Ishikawa (cell line): Measurements from ENCODE around the gene WNT7B.

Experiments used
- CEBPB ChIP-seq: IDR thresholded peaks from 2 replicates; pipeline ENCODE4 v1.6.1; 2012
- CREB1 ChIP-seq: IDR thresholded peaks from 2 replicates; pipeline ENCODE4 v1.6.1; 2012; ENCODE audit warnings: low read depth
- EGR1 ChIP-seq: IDR thresholded peaks from 2 replicates; pipeline ENCODE4 v1.6.1; 2012
- EP300 ChIP-seq: IDR thresholded peaks from 2 replicates; pipeline ENCODE4 v1.6.1; 2012; ENCODE audit warnings: borderline replicate concordance
- FOXM1 ChIP-seq: IDR thresholded peaks from 2 replicates; pipeline ENCODE4 v1.6.1; 2012; ENCODE audit warnings: low read depth, borderline replicate concordance
- NFIC ChIP-seq: IDR thresholded peaks from 2 replicates; pipeline ENCODE4 v1.6.1; 2012
- RAD21 ChIP-seq: IDR thresholded peaks from 2 replicates; pipeline ENCODE4 v1.6.1; 2012; ENCODE audit warnings: low read depth
- TAF1 ChIP-seq: IDR thresholded peaks from 2 replicates; pipeline ENCODE4 v1.6.1; 2012; ENCODE audit warnings: low read depth, mild to moderate bottlenecking
- TCF12 ChIP-seq: IDR thresholded peaks from 2 replicates; pipeline ENCODE4 v1.6.1; 2012; ENCODE audit warnings: low read depth
- TEAD4 ChIP-seq: IDR thresholded peaks from 2 replicates; pipeline ENCODE4 v1.6.1; 2012
- YY1 ChIP-seq: IDR thresholded peaks from 2 replicates; pipeline ENCODE4 v1.6.1; 2012; ENCODE audit warnings: low read depth
- ZBTB7A ChIP-seq: IDR thresholded peaks from 2 replicates; pipeline ENCODE4 v1.6.1; 2012; ENCODE audit warnings: low read depth
- TF ChIP-seq, protein P1 (sequence below): IDR thresholded peaks from 2 replicates; pipeline ENCODE4 v1.6.1; 2012; ENCODE audit warnings: low read depth, mild to moderate bottlenecking
- TF ChIP-seq, protein P2 (sequence below): IDR thresholded peaks from 2 replicates; pipeline ENCODE4 v1.6.1; 2012
- TF ChIP-seq, protein P3 (sequence below): IDR thresholded peaks from 2 replicates; pipeline ENCODE4 v1.6.1; 2012

WNT7B gene

DNA sequence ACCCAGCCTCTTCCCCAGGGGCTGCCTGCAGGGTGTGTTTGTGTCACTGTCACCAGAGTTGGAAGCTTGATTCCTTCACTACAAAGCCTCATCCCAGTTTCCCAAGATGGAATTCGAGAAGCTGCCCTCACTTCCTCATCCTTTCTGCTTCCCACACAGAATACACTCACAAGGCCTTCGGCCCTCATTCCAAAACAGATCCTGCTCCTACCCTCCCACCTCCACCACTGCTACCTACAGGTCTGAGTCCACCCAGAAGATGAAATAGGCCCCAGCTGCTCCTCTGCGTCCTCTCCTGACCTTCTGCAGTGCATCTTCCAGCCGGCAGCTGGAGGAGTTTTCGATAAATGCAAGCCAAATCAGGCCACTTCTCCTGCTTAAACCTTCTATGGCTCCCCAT lies 6.8 kb upstream of the WNT7B start:
- TF ChIP-seq EP300 = no peak
- TF ChIP-seq RAD21 = no peak
- TF ChIP-seq, protein P1, sequence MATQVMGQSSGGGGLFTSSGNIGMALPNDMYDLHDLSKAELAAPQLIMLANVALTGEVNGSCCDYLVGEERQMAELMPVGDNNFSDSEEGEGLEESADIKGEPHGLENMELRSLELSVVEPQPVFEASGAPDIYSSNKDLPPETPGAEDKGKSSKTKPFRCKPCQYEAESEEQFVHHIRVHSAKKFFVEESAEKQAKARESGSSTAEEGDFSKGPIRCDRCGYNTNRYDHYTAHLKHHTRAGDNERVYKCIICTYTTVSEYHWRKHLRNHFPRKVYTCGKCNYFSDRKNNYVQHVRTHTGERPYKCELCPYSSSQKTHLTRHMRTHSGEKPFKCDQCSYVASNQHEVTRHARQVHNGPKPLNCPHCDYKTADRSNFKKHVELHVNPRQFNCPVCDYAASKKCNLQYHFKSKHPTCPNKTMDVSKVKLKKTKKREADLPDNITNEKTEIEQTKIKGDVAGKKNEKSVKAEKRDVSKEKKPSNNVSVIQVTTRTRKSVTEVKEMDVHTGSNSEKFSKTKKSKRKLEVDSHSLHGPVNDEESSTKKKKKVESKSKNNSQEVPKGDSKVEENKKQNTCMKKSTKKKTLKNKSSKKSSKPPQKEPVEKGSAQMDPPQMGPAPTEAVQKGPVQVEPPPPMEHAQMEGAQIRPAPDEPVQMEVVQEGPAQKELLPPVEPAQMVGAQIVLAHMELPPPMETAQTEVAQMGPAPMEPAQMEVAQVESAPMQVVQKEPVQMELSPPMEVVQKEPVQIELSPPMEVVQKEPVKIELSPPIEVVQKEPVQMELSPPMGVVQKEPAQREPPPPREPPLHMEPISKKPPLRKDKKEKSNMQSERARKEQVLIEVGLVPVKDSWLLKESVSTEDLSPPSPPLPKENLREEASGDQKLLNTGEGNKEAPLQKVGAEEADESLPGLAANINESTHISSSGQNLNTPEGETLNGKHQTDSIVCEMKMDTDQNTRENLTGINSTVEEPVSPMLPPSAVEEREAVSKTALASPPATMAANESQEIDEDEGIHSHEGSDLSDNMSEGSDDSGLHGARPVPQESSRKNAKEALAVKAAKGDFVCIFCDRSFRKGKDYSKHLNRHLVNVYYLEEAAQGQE = no peak
- TF ChIP-seq YY1 = no peak
- TF ChIP-seq CEBPB = no peak
- TF ChIP-seq TCF12 = no peak
- no peak for TF ChIP-seq EGR1

DNA sequence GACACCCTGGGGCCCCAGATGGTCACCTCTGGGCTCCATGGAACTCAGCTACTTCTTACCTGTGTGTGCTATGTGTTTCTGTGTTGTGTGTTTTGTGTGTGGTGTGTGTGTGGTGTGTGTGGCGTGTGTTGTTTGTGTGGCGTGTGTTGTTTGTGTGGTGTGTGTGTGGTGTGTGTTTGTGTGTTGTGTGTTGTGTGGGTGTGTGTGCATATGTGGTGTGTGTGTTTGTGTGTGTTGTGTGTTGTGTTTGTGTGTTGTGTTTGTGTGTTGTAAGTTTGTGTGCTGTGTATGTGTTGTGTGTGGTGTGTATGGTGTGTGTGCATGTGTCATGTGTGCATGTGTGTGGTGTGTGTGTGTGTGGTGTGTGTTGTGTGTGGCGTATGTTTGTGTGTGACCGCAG lies 3.8 kb upstream of the WNT7B start:
- no peak for TF ChIP-seq YY1
- no peak for TF ChIP-seq NFIC
- TF ChIP-seq, protein P1 = no peak
- TF ChIP-seq ZBTB7A = no peak
- no peak for TF ChIP-seq CREB1
- TF ChIP-seq, protein P2, sequence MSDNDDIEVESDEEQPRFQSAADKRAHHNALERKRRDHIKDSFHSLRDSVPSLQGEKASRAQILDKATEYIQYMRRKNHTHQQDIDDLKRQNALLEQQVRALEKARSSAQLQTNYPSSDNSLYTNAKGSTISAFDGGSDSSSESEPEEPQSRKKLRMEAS = no peak
- no peak for TF ChIP-seq TAF1
- TF ChIP-seq FOXM1 = no peak
- TF ChIP-seq EP300 = no peak
- TF ChIP-seq TEAD4 = no peak
- no peak for TF ChIP-seq RAD21
- TF ChIP-seq CEBPB = no peak
- TF ChIP-seq, protein P3, sequence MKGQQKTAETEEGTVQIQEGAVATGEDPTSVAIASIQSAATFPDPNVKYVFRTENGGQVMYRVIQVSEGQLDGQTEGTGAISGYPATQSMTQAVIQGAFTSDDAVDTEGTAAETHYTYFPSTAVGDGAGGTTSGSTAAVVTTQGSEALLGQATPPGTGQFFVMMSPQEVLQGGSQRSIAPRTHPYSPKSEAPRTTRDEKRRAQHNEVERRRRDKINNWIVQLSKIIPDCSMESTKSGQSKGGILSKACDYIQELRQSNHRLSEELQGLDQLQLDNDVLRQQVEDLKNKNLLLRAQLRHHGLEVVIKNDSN = no peak
- TF ChIP-seq TCF12 = no peak
- TF ChIP-seq EGR1 = no peak

DNA sequence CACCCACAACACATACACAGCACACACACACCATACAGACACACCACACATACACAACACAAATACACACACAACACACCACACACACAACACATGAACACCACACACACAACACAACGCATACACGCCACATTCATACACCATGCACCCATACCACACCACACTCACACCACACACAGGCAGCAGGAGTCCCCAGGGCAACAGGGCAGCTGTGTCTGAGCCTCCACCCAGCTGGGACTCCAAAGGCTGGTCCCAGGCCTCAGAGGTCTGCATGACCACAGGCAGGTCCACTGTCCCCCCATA lies 3.3 kb upstream of the WNT7B start:
- TF ChIP-seq CREB1 = no peak
- TF ChIP-seq NFIC = no peak
- TF ChIP-seq YY1 = no peak

DNA sequence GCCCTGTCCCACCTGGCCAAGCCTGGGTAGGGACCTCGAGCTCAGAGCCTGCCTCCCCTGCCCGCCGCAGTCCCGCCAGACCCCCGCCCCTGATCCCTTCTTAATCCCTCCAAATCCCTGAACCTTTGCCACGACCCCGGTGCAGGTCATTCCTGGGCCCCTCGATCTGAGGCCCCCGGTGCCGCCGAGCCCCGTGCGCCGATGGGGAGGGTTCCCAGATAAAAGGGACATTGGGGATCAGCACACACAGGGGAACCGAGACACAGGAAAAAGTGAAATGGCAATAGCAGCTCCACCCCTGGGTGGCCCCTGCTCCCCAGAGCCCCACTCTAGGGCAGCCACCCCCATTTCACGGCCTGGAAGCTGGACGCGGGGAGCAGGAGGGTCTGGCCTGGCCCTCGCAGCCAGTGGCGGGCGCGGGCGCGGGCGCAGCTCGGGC lies 1.3 kb upstream of the WNT7B start:
- TF ChIP-seq ZBTB7A (0 out of 2 replicates have a peak, but pooled peaks have one; percentile 3), TEAD4 (no peak), RAD21 (no peak), TCF12 (no peak)

DNA sequence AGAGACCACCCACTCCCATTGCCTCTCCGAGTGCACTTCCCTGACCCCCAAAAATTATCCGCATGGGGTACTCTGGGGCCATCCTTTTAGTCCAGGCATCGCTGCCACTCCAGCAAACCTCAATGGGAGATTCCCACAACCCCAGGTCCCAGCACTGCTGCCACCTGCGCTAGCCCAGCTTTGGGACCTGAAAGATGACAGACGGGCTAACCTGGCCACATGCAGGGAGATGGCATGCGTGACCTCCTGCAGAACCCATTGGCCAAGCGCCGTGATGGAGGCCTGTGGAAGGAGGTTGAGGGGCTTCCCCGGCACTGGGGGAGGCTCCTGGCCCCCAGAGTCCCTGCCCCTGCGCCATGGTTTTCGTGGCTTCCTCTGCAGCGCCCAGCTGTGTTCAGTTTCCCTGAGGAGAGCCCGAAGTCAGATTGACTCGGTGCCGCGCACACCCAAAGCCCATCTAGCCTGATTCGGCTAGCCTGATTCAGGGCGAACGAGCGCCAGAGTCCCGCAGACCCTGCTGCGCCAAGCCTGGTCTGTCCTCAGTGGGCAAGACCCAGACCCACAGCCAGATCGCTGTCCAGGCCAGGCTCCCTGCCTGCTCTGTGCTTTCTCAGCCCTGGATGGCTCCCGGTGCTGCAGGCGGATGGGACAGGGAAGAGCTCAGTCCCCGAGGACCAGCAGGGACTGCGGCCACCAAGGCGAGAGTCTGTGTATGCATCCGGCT lies 751 bp upstream of the WNT7B start:
- TF ChIP-seq YY1 (no peak), ZBTB7A (peak; percentile 18; the same call in 1 of the 2 replicates), CREB1 (no peak), TAF1 (no peak)

DNA sequence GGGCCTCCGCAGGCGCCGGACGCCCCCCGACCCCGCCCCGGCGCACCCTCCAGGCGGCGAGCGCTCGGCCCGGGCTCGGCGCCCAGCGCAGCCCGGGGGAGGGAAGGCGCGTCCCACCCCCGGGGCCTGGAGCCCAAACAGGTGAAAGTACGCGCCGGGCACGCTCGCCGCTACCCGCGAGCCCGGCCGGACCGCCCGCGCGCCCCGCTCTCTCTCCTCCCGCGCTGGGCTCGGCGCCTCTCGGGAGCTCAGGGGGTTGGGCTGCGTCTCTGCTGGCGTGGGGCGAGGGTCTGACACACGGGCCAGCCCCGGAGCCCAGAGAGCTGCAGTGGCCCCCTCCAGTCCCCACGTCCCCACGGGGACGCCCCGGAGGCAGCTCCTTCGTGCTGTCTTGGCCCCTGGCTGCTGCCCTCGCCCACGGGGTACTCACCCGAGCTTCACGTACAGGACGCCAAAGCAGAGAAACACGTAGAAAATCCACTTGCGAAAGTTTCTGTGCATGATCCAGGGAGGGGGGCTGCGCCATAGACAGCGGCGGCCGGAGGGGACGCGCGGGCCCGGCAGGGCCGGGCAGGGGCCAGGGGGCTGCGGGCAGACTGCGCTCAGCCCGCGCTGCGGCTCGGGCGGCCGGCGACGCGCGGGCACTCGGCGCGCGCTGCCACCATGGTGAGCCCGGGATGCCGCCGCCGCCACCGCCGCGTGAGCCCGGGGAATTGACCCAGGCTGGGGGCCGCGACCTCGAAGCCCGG lies 534 bp downstream of the WNT7B start:
- TF ChIP-seq, protein P1 = no peak
- TF ChIP-seq, protein P2 = no peak; the same call in 1 of the 2 replicates
- 0 out of 2 replicates have a peak, but pooled peaks have one; percentile 16 for TF ChIP-seq TCF12
- TF ChIP-seq EGR1 = 0 out of 2 replicates have a peak, but pooled peaks have one; percentile 14
- TF ChIP-seq, protein P3 = no peak
- TF ChIP-seq YY1 = no peak
- no peak for TF ChIP-seq EP300
- TF ChIP-seq FOXM1 = no peak
- TF ChIP-seq ZBTB7A = peak; percentile 58; the same call in 1 of the 2 replicates
- no peak for TF ChIP-seq CREB1
- peak; percentile 14; the same call in 1 of the 2 replicates for TF ChIP-seq TAF1
- TF ChIP-seq TEAD4 = no peak
- no peak for TF ChIP-seq RAD21
- no peak; the same call in 1 of the 2 replicates for TF ChIP-seq NFIC
- no peak for TF ChIP-seq CEBPB
